HCT116 (cell line): ENCODE data around the gene TUBA1B. TPM values are rescaled to one million over a fixed set of nuclear protein-coding genes. Genes with fewer than 3 reads are reported as not detected.

ENCODE experiments used
- ATAC-seq: fragments of 200-7000 bp; cut with Tn5 transposase; 2 replicates; pipeline ENCODE4 v1.9.1; 2020; ENCODE audit warnings: mild to moderate bottlenecking, moderate library complexity
- BruUV-seq: library from RNA; stranded (reverse); fragments of 400-500 nt; replicated peaks from 2 replicates; lab custom pipeline; 2021; lab: Mats Ljungman, UMichigan
- CTCF ChIA-PET: fragments of 300-600 bp; sonication (Branson Sonifier 250); formaldehyde crosslinking; loops from one replicate; lab custom pipeline; 2021; ENCODE audit warnings: antibody characterized with exemption; lab: Charles Lee
- POLR2A ChIA-PET: fragments of 300-600, 350-600 bp; sonication (Branson Sonifier 250); formaldehyde crosslinking; loops from one replicate; lab custom pipeline; 2021; ENCODE audit warnings: antibody characterized with exemption; lab: Charles Lee
- RAD21 ChIA-PET, 2 experiments: fragments of 300-600 bp; sonication (Branson Sonifier 250); formaldehyde crosslinking; loops; one replicate each; lab custom pipeline; 2023; ENCODE audit warnings: low total read pairs in 2 of 2; ENCODE audit not compliant: uncharacterized antibody in 2 of 2, unreplicated experiment in 2 of 2, low non-redundant PET in 1 of 2; lab: Charles Lee
- DNase-seq: peaks from one replicate; pipeline ENCODE4 v3.0.0-alpha.2; 2010; ENCODE audit warnings: low read depth, low spot score
- H2AFZ ChIP-seq: fragments of 200-600 bp; shearing (Covaris generic), sonication (generic); 2 replicates; pipeline ENCODE4 v1.6.1; 2017; ENCODE audit warnings: low read depth, mixed run types, mixed read lengths, antibody characterized with exemption, low read length; ENCODE audit not compliant: poor library complexity, severe bottlenecking
- H3K27ac ChIP-seq: 2 replicates; pipeline ENCODE4 v1.5.1; 2012; ENCODE audit warnings: low read depth, low read length
- H3K27me3 ChIP-seq: fragments of 200-600 bp; sonication (generic); 2 replicates; pipeline ENCODE4 v1.6.1; 2016; ENCODE audit warnings: mixed run types, low read length, mixed read lengths; ENCODE audit not compliant: insufficient read depth
- H3K36me3 ChIP-seq, 2 experiments: fragments of 200-500 bp in 1 of 2; fragments of 200-600 bp in 1 of 2; sonication (Bioruptor generic) in 1 of 2; sonication (generic) in 1 of 2; 2 replicates each; pipeline versions ENCODE4 v1.5.1 to v1.6.1; 2014 to 2016; ENCODE audit warnings: low read length in 2 of 2, inconsistent platforms in 1 of 2, mixed read lengths in 1 of 2, mixed run types in 1 of 2; ENCODE audit not compliant: insufficient read depth in 2 of 2, control insufficient read depth in 1 of 2
- H3K4me1 ChIP-seq, 2 experiments: fragments of 200-600 bp in 1 of 2; sonication (generic) in 1 of 2; 2 replicates each; pipeline versions ENCODE4 v1.5.1 to v1.6.1; 2012 to 2017; ENCODE audit warnings: low read length in 2 of 2, inconsistent platforms in 1 of 2, mild to moderate bottlenecking in 1 of 2, mixed read lengths in 1 of 2, mixed run types in 1 of 2, moderate library complexity in 1 of 2; ENCODE audit not compliant: insufficient read depth in 2 of 2, control insufficient read depth in 1 of 2
- H3K4me2 ChIP-seq: fragments of 200-600 bp; sonication (generic); 2 replicates; pipeline ENCODE4 v1.6.1; 2017; ENCODE audit warnings: mixed run types, low read length, mixed read lengths
- H3K4me3 ChIP-seq, 2 experiments: fragments of 200-600 bp in 1 of 2; sonication (generic) in 1 of 2; replicated peaks in 1 of 2; 2 replicates each; pipeline ENCODE4 v1.5.1; 2011 to 2016; ENCODE audit warnings: low read length in 2 of 2, control low read depth in 1 of 2, low read depth in 1 of 2, mild to moderate bottlenecking in 1 of 2, mixed read lengths in 1 of 2, mixed run types in 1 of 2
- H3K79me2 ChIP-seq: fragments of 200-600 bp; sonication (generic); 2 replicates; pipeline ENCODE4 v1.6.1; 2017; ENCODE audit warnings: mild to moderate bottlenecking, mixed run types, low read length, moderate library complexity, mixed read lengths; ENCODE audit not compliant: insufficient read depth
- H3K9ac ChIP-seq: fragments of 200-600 bp; sonication (generic); 2 replicates; pipeline ENCODE4 v1.6.1; 2016; ENCODE audit warnings: low read length, mixed read lengths
- H3K9me2 ChIP-seq: fragments of 200-600 bp; sonication (generic), shearing (Covaris generic); 2 replicates; pipeline ENCODE4 v1.6.1; 2017; ENCODE audit warnings: mixed run types, mild to moderate bottlenecking, moderate library complexity; ENCODE audit not compliant: insufficient read depth
- H3K9me3 ChIP-seq, 2 experiments: fragments of 200-500 bp in 1 of 2; fragments of 200-600 bp in 1 of 2; sonication (Bioruptor generic) in 1 of 2; sonication (generic) in 1 of 2; 2 replicates each; pipeline ENCODE4 v1.6.1; 2014 to 2017; ENCODE audit warnings: low read length in 2 of 2, mixed read lengths in 2 of 2, inconsistent platforms in 1 of 2, low read depth in 1 of 2, mild to moderate bottlenecking in 1 of 2, mixed run types in 1 of 2, moderate library complexity in 1 of 2; ENCODE audit not compliant: control insufficient read depth in 1 of 2, insufficient read depth in 1 of 2
- H4K20me1 ChIP-seq: fragments of 200-600 bp; sonication (generic), shearing (Covaris generic); 2 replicates; pipeline ENCODE4 v1.6.1; 2017; ENCODE audit warnings: mixed run types, mild to moderate bottlenecking, moderate library complexity; ENCODE audit not compliant: insufficient read depth
- CBX3 ChIP-seq: IDR thresholded peaks from 2 replicates; pipeline ENCODE4 v1.6.1; 2012; ENCODE audit warnings: low read depth
- EGR1 ChIP-seq: IDR thresholded peaks from 2 replicates; pipeline ENCODE4 v1.6.1; 2012; ENCODE audit warnings: low read depth
- ELF1 ChIP-seq: IDR thresholded peaks from 2 replicates; pipeline ENCODE4 v1.6.1; 2012; ENCODE audit warnings: low read depth, borderline replicate concordance
- EZH2 ChIP-seq: fragments of 200-600 bp; sonication (generic); IDR thresholded peaks from 2 replicates; pipeline ENCODE4 v1.6.1; 2017; ENCODE audit warnings: antibody characterized with exemption, mixed run types
- JUND ChIP-seq: IDR thresholded peaks from 2 replicates; pipeline ENCODE4 v1.6.1; 2012
- POLR2AphosphoS5 ChIP-seq: IDR thresholded peaks from 2 replicates; pipeline ENCODE4 v1.6.1; 2011; ENCODE audit warnings: mild to moderate bottlenecking, low read depth, low read length, moderate library complexity
- RAD21 ChIP-seq: IDR thresholded peaks from 2 replicates; pipeline ENCODE4 v1.6.1; 2012; ENCODE audit warnings: low read depth, mild to moderate bottlenecking
- SP1 ChIP-seq: IDR thresholded peaks from 2 replicates; pipeline ENCODE4 v1.6.1; 2012; ENCODE audit warnings: low read depth
- SRF ChIP-seq: IDR thresholded peaks from 2 replicates; pipeline ENCODE4 v1.6.1; 2012; ENCODE audit warnings: low read depth
- TCF7L2 ChIP-seq: IDR thresholded peaks from 2 replicates; pipeline ENCODE4 v1.7.0; 2011; ENCODE audit warnings: borderline replicate concordance, inconsistent platforms; ENCODE audit not compliant: insufficient read depth, insufficient read length; ENCODE audit errors: extremely low read depth
- YY1 ChIP-seq: IDR thresholded peaks from 2 replicates; pipeline ENCODE4 v1.6.1; 2011; ENCODE audit warnings: low read length, low read depth, moderate library complexity, mild to moderate bottlenecking; ENCODE audit not compliant: insufficient replicate concordance; ENCODE audit errors: extremely low read depth
- ZFX ChIP-seq: fragments of 450-650 bp; IDR thresholded peaks from 2 replicates; pipeline ENCODE4 v1.6.1; 2017
- ZNF274 ChIP-seq: fragments of 200-500 bp; sonication (Bioruptor generic); IDR thresholded peaks from 2 replicates; pipeline ENCODE4 v1.6.1; 2014; ENCODE audit warnings: mild to moderate bottlenecking, low read depth, low read length, inconsistent platforms
- intact Hi-C: fragments of 100-400 bp; cut with micrococcal nuclease; formaldehyde crosslinking; loops from 2 replicates; pipeline ENCODE4 v1.10.0; 2022
- total RNA-seq: library from RNA; stranded (reverse); gene quantifications from one replicate; pipeline ENCODE4 v1.2.1, GENCODE V29; 2021; ENCODE audit not compliant: unreplicated experiment
- TF ChIP-seq, protein P1 (sequence below): IDR thresholded peaks from 2 replicates; pipeline ENCODE4 v1.6.1; 2011; ENCODE audit warnings: mild to moderate bottlenecking, low read length, moderate library complexity; ENCODE audit not compliant: insufficient replicate concordance; ENCODE audit errors: extremely low read depth

Gene TUBA1B
- total RNA-seq, 1 experiment from 2014 or later = 1,628 TPM

- ATAC-seq (no peak), DNase-seq (no peak)
- H3K4me3 ChIP-seq = no peak overlapping the region
- ChIA-PET POLR2A (no interaction called here), CTCF (no interaction called here), RAD21 (no interaction called here)
- H3K27ac ChIP-seq = no peak overlapping the region
- H4K20me1 ChIP-seq = no peaks in the 10 kb centered on the region
- intact Hi-C loops = no loop called here
- no TSS peak for BruUV-seq
- H3K9me3 ChIP-seq = no peaks in the 10 kb centered on the region
- H3K9ac ChIP-seq = no peak overlapping the region
- H3K27me3 ChIP-seq = no peaks in the 10 kb centered on the region
- no peaks in the 10 kb centered on the region for H3K36me3 ChIP-seq
- H3K9me2 ChIP-seq = no peaks in the 10 kb centered on the region
- no peak for TF ChIP-seq ZFX
- no peak for TF ChIP-seq TCF7L2
- no peak for TF ChIP-seq SRF
- TF ChIP-seq SP1 = no peak
- no peak for TF ChIP-seq ELF1
- no peak for TF ChIP-seq ZNF274
- TF ChIP-seq EGR1 = no peak
- TF ChIP-seq RAD21 = no peak
- TF ChIP-seq, protein P1, sequence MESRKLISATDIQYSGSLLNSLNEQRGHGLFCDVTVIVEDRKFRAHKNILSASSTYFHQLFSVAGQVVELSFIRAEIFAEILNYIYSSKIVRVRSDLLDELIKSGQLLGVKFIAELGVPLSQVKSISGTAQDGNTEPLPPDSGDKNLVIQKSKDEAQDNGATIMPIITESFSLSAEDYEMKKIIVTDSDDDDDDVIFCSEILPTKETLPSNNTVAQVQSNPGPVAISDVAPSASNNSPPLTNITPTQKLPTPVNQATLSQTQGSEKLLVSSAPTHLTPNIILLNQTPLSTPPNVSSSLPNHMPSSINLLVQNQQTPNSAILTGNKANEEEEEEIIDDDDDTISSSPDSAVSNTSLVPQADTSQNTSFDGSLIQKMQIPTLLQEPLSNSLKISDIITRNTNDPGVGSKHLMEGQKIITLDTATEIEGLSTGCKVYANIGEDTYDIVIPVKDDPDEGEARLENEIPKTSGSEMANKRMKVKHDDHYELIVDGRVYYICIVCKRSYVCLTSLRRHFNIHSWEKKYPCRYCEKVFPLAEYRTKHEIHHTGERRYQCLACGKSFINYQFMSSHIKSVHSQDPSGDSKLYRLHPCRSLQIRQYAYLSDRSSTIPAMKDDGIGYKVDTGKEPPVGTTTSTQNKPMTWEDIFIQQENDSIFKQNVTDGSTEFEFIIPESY = no peak
- TF ChIP-seq JUND = no peak
- TF ChIP-seq YY1 = no peak
- no peak for TF ChIP-seq EZH2
- no peak for TF ChIP-seq CBX3
- TF ChIP-seq POLR2AphosphoS5 = no peak
- H3K79me2 ChIP-seq = no peaks in the 10 kb centered on the region
- no peaks in the 10 kb centered on the region for H3K4me1 ChIP-seq
- no peak overlapping the region for H2AFZ ChIP-seq
- no peak overlapping the region for H3K4me2 ChIP-seq
Measured at GRCh38 chr12:49170924-49171323, 39.7 kb upstream of the TUBA1B start.
